ENCODE measurements around the gene YARS1.

Gene YARS1

DNA sequence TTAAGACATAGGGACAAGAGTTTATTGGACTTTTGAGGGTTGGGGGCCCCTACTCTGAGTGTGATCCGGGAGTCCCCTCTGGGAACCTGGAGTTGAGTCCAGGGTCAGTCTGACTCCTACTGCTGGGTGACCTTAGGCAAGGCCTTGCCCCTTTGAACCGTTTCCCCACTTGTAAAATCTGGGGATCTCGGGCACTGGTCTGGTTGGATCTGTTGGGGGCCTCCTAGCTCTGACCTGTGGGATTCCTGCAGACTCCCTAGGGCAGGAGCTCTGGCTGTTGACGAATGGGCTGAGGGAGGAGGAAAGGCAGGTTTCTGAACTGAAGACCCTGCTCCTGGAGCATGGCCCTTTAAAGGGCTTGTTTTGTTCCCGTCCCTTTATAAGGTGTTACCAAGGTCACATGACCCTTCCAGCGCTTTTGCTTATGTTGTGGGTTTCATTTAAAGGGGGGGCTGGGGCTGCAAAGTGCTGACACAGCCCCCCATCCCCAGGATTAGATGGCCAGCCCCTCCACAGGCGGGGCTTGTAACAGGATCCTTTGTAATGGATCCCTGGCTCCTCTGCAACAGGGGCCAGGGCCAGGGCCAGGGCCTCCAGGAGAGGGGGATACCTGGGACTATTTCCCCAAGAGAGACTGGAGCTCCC is 50.7 kb downstream of the YARS1 start:
- DNase-seq (ENCODE audit: low read depth in 1 of 2, low spot score in 1 of 2) = no peak

- no peak for DNase-seq (ENCODE audit: low read depth in 1 of 2, low spot score in 1 of 2)
Observed at GRCh38 chr1:32765570-32766327, 51.4 kb downstream of the YARS1 start.

DNA sequence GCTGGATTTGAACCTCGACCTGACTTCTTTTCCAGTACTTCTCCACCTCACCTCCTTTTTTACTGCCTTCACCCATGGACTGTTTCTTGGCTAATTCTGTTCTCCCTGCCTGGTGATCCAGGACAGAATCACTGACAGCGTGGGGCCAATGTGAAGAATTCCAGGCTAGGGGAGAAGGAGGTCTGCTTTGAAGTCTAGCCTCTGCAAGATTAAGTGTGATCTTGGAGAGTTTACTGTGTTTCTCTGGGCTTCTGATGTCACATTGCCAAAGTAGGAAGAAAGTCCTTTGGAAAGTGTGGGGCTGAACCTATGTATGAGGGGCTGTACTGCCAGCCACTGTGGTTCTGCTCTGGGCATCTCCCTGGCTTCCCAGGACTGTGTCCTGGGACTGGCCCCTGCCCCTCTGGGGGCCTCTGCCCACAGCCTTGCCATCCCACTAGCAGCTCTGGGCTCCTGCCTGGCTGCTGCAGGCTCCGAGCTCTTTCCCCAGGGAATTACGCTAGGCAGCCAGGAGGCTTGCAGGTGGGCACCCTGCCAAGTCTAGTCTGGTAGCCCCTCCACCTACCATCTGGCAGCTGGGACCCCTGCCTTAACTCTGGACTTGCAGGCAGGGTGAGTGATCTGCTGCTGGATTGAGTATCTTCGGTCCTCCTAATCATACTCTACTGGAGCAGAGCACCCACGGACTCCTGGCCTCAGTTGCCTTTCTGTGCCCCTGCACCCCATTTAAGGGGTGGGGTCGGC is 52.2 kb downstream of the YARS1 start:
- no peak for DNase-seq (ENCODE audit: low read depth in 1 of 2, low spot score in 1 of 2)

DNA sequence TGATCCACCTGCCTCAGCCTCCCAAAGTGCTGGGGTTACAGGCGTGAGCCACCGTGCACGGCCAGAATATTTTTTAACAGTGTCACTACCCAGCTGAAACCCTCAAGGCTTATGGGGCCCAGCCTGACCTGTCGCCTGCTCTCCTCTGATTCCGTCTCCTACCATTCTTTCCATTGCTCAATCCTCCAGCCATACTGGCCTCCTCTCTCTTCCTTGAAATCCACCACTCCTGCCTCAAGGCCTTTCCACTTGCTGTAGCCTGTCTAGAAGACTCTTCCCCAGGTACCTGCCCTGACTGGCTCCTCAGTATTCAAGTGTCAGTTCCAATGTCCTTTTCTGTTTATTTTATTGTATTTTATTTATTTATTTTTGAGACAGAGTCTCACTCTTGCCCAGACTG is 53.9 kb downstream of the YARS1 start:
- DNase-seq (ENCODE audit: low read depth in 1 of 2, low spot score in 1 of 2) = no peak

DNA sequence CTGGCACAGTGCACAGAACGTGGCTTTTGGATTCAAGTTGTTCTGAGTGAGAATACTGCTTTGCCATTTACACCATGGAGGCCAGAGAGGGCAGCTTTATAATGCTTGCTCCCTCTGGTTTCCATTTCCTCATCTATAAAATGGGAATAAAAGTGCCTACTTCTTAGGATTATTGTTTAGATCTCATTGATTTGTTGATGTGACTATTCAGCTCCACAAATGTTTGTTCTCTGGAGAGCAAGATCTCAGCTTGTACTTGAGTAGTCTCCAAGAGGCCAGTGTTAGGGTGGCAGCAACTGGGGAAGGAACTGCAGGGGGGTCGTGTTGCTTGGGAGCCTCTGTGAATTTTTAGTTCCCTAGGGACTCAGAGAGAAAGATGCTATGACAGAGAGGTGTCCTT is 55.2 kb downstream of the YARS1 start:
- no peak for DNase-seq (ENCODE audit: low read depth in 1 of 2, low spot score in 1 of 2)

DNA sequence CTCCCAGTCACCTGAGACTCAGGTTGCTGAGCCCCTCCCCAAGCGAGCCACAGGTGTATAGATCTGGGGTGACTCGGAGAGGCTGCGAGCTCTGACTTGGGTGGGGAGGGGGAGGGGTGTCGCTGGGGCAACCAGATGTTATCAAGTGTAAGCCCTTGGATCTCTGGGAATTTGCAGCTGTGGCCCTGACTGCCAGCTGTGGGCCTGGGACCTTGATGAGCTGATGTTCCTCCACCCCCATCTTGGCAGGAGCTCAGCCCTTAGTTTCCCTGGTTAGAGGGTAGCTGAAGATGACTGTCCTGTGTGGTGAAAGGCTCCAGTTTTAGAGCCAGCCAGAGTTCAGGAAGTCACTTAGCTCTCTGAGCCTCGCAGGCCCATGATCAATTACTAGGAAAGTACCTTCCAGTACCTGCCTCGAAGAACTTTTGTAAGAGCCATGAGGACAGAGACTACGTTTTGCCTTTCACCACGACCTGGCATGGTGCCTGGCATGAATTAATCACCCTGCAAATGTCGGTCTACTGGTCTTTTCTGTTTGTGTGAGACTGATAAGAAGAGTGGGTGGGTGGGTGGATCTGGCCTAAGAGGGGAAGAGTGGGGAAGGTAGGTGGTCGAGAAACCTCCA is 55.8 kb downstream of the YARS1 start:
- no peak for DNase-seq (ENCODE audit: low read depth in 1 of 2, low spot score in 1 of 2)

DNA sequence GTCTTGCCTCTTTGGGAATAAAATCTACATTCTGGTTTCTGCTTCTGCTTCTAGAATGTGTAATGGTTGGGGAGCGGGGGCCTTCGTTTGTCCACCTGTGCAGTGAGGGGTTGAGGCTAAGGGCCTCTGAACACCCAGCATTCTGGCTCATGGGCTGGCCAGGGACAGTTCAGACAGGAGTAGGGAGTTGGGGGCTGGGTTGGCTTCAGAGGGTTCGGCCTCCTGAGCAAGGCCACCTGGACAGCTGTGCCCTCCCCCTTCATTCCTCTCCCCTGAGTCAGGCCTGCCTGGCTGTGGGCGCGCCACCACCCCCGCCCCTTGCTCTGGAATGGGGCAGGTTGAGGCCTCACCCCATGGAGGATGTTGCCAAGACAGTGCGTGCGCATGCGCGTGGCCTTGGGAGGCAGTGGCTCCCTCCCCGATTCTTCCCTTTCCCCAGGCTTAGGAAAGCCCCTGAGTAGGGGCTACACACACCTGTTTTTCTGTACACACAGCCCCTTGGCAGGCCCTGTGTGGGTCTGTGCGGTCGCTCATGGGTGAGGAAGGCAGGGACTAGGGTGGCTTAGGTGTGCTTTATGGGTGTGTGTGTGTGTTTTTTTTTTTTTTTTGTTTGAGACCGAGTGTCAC is 57.0 kb downstream of the YARS1 start:
- no peak for DNase-seq (ENCODE audit: low read depth in 1 of 2, low spot score in 1 of 2)

DNA sequence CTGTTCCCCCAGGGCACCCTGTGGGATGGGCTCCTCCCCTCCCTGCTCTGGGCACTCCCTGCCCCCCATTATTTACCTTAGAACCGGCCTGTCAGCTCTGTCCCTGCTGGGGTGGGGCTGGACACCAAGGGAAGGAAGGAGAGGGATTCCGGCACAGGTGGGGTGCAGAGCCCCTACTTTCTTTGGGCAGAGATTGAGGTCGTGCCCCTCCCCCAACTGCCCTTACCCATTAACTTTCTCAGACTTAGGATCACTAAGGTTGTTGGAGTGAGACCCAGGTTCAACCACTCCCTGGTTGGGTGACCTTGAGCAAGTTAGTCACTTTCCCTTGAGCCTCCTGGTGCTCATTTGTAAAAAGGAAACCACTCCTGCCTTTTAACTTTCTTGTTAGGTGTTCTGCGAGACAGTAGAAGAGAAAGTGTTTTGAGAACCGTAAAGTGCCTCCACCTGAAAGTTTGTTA is 57.6 kb downstream of the YARS1 start:
- no peak for DNase-seq (ENCODE audit: low read depth in 1 of 2, low spot score in 1 of 2)

DNA sequence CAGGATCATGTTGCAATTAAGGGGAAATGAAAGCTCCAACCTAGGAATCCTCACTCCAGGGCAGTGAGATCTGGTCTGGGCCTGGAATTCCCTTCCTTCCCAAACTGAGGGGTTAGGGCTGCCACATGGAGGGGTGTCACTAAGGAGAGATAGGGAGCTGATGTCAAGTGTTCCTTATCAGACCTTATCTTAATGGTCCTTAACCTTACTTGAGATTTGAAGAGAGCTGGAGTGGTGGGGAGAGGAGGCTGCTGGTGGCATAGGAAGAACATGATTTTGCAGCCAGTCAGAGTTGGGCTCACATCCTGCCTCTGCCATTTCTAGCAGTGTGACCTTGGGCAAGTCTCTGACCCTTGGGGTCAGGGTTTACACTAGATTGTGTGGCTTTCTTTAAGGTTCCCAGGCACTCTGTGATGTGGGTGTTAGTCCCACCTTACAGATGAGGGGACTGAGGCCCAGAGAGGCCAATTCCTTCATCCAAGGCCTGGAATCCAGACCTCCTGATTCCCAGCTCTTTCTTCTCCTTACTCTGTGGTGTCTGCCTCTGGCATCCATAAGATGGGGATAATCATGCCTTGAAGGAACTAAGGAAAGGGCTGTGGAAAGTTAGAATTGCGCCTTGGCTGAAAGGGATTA is 58.2 kb downstream of the YARS1 start:
- DNase-seq (ENCODE audit: low read depth in 1 of 2, low spot score in 1 of 2) = no peak

DNA sequence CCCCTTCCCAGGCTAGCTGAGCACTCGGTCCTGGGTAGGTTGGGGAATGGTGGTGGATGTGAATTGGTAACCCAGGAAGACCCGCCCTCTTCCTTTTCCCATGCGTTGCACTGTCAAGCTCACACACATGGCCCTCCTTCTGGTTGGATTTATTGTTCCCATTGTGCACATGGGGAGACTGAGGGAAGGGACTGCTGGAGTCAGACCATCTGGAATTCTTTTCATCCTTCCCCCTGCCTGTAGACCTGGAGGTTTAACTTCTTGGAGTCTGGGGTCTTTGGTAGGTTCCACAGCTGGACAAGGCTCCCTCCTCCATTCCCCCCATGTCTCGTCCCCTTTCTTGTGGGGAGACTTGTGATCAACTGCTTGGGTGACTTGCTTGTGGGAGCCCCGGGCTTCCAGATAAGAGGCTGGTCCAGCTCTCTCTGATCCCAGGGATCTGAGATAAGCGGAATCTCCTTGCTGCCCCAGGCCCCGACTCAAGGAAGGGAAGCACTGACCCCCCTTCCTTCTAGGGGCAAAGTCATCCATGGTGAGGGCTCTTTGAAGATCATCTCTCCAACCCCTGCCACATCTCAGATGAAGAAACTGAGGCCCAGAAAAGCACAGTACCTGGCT is 58.9 kb downstream of the YARS1 start:
- DNase-seq (ENCODE audit: low read depth in 1 of 2, low spot score in 1 of 2) = no peak

- no peak for DNase-seq (ENCODE audit: low read depth in 1 of 2, low spot score in 1 of 2)
Observed at GRCh38 chr1:32757213-32757895, 59.8 kb downstream of the YARS1 start.

- no peak for DNase-seq (ENCODE audit: low read depth in 1 of 2, low spot score in 1 of 2)
Observed at GRCh38 chr1:32755810-32756159, 61.4 kb downstream of the YARS1 start.

DNA sequence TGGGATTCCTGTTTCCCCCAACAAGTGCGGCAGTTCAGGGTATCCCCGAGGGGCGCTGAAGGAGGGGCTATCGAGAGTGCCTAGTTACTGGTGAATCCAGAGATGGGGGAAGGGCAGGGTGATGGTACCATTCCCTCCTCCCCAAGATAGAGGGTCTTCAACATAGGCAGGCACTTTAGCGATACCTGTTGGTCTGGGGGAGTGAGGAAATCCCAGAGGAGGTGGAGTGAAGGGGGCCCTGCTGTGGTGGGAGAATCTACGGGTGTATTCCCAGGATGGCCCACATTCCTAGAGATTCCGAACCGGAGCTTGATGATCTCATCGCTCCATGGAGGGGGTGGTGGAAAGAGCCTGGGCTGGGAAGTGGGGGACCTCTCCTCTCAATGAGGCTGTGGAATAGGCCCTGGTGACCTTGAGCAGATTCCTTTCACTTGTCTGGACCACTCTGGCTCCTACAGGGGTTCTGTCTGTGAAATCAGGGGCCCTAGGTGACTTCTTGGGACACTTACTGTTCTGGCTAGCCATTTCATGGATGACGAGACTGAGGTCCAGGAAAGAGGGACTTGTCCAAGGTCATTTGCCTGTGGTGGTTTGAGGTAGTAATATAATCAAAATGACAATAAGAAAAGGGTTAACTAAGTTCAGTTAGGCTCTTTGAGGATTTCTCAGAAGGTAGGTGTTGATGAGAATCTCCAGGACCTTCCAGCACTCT is 61.9 kb downstream of the YARS1 start:
- no peak for DNase-seq (ENCODE audit: low read depth in 1 of 2, low spot score in 1 of 2)

DNA sequence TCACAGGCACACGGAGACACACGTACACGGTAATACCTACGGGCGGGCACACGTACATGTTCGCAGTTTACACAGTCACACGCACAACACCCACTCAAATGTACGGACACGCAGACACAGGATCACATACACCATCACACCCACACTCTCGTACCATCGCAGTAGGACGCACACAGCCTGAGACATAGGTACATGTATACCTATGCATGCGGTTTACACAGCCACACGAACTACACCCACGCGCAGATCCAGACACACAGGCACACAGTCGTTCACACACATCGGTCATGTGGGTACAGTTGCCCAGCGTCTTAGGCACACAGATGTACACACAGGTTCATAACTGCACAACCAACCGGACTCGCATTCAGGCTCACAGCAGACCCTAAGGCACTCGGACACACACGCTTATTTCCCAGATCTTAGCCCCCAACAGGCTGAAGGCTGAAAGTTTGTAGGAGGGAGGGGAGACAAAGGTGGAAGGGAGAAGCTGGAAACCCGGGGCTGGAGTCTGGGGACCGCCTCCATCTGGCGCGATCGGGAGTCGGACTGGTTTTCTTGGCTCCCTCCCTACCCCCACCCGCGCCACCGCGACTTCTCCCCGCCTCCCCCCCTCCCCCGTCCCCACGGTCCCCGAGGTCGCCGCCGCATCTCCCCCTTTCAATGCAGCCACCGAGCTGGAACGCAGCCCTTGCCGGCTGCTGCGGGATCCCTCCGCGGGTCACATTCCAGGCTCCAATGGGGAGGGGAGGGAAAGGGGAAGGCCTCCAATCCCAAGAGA is 62.7 kb downstream of the YARS1 start:
- DNase-seq (ENCODE audit: low read depth in 1 of 2, low spot score in 1 of 2) = peak in 1 of 2 donors; percentile 48

DNA sequence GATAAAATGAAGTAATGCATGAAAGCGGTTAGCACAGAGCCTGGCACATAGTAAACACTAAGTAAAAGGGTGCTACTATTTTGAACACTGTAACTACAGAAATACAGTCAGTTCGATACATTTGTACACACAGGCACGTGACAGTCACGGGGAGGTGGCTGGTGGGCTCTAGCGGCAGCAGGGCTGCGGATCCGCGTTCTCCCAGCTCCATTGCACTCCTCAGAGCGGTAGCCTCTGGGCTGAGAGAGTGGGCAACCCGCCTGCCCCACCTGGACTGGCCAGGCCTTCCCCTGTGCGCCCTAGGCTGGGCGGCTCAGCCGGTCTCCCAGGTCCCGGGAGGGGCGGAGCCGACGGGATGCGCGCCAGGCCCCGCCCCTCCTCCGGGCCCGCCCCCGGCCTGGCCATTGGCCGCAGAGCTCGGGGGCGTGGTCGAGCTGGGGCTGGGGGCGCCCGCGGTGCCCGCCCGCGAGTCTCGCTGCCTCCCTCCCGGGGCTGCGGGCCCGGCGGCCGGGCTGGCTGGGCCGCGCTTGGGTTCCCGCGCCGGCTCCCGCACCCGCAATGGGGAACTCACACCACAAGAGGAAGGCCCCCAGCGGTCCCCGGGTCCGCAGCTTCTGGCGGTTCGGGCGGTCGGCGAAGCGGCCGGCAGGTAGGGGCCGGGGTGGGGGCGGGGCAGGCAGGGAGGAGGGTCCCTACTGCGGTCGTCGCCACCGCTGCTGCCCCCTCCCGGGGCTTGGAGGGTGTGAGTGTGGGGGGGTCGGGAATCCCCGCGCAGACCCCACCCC is 63.4 kb downstream of the YARS1 start:
- DNase-seq (ENCODE audit: low read depth in 1 of 2, low spot score in 1 of 2) = peak; percentile 35 to 62

- DNase-seq (ENCODE audit: low read depth in 1 of 2, low spot score in 1 of 2) = no peak
Observed at GRCh38 chr1:32749771-32750170, 67.4 kb downstream of the YARS1 start.

GRCh38 chr1:32749332-32749731 is 67.8 kb downstream of the YARS1 start:
- DNase-seq (ENCODE audit: low read depth in 1 of 2, low spot score in 1 of 2) = no peak

GRCh38 chr1:32748926-32749325 is 68.2 kb downstream of the YARS1 start:
- no peak for DNase-seq (ENCODE audit: low read depth in 1 of 2, low spot score in 1 of 2)
